ENCODE measurements around the gene ZNF618. TPM values are rescaled to one million over a fixed set of nuclear protein-coding genes. Genes with fewer than 3 reads are reported as not detected.
A peak's percentile ranks its signal among the peaks of the same experiment; 100 is the strongest.

Gene ZNF618
- total RNA-seq, 1 experiment from 2014 or later = 4.2 TPM

- H3K9me2 ChIP-seq (replicated peaks; ENCODE audit: low read length) = no peaks in the 10 kb centered on the region
- no peaks in the 10 kb centered on the region for H3K79me2 ChIP-seq (ENCODE audit: low read length)
- H3K9me3 ChIP-seq (ENCODE audit: low read length) = no peaks in the 10 kb centered on the region
- DNase-seq (no peak), ATAC-seq (no peak)
- TF ChIP-seq EZH2 (IDR thresholded peaks at IDR 0.05; ENCODE audit: low read length, unreplicated experiment) = no peak
- TF ChIP-seq EZH2phosphoT487 (IDR thresholded peaks at IDR 0.05; ENCODE audit: borderline replicate concordance, low read length) = no peak
- TF ChIP-seq CTCF (conservative IDR thresholded peaks at IDR 0.05; ENCODE audit: low read depth, low read length) = no peak
- H3K4me3 ChIP-seq (ENCODE audit: low read length) = no peak overlapping the region
- H3K4me1 ChIP-seq (ENCODE audit: insufficient read depth, low read length) = no peaks in the 10 kb centered on the region
- no peak overlapping the region for H3K4me2 ChIP-seq (ENCODE audit: low read length)
- no peaks in the 10 kb centered on the region for H3K36me3 ChIP-seq (ENCODE audit: low read depth, low read length)
- no TSS peak for BruUV-seq (replicated peaks)
- intact Hi-C loops (cut with micrococcal nuclease) = no loop called here
- H2AFZ ChIP-seq (ENCODE audit: low read length) = no peak overlapping the region
- no peaks in the 10 kb centered on the region for H3K27me3 ChIP-seq (ENCODE audit: low read length)
- CTCF ChIA-PET = no interaction called here
- POLR2A ChIA-PET (ENCODE audit: unreplicated experiment) = no interaction called here
- H3F3A ChIP-seq (ENCODE audit: low read length, unreplicated experiment) = no peaks in the 10 kb centered on the region
- H3K9ac ChIP-seq (ENCODE audit: low read length) = no peak overlapping the region
- no peak overlapping the region for H3K27ac ChIP-seq (ENCODE audit: low read length)
- no peaks in the 10 kb centered on the region for H4K20me1 ChIP-seq (ENCODE audit: low read length)
These were observed 100.8 kb downstream of the ZNF618 start for GRCh38 chr9:113976915-113977314.

- H3F3A ChIP-seq (ENCODE audit: low read length, unreplicated experiment) = no peaks in the 10 kb centered on the region
- ChIA-PET POLR2A (ENCODE audit: unreplicated experiment) (no interaction called here), CTCF (no interaction called here)
- no peaks in the 10 kb centered on the region for H4K20me1 ChIP-seq (ENCODE audit: low read length)
- H3K4me2 ChIP-seq (ENCODE audit: low read length) = no peak overlapping the region
- no peak for DNase-seq
- H3K27ac ChIP-seq (ENCODE audit: low read length) = no peak overlapping the region
- H3K36me3 ChIP-seq (ENCODE audit: low read depth, low read length) = no peaks in the 10 kb centered on the region
- no peaks in the 10 kb centered on the region for H3K79me2 ChIP-seq (ENCODE audit: low read length)
- no peak for ATAC-seq
- H2AFZ ChIP-seq (ENCODE audit: low read length) = no peak overlapping the region
- no peaks in the 10 kb centered on the region for H3K9me3 ChIP-seq (ENCODE audit: low read length)
- no peaks in the 10 kb centered on the region for H3K9me2 ChIP-seq (replicated peaks; ENCODE audit: low read length)
- TF ChIP-seq EZH2 (IDR thresholded peaks at IDR 0.05; ENCODE audit: low read length, unreplicated experiment) (no peak), CTCF (conservative IDR thresholded peaks at IDR 0.05; ENCODE audit: low read depth, low read length) (no peak), EZH2phosphoT487 (IDR thresholded peaks at IDR 0.05; ENCODE audit: borderline replicate concordance, low read length) (no peak)
- no peaks in the 10 kb centered on the region for H3K4me1 ChIP-seq (ENCODE audit: insufficient read depth, low read length)
- H3K9ac ChIP-seq (ENCODE audit: low read length) = no peak overlapping the region
- no peak overlapping the region for H3K4me3 ChIP-seq (ENCODE audit: low read length)
- BruUV-seq (replicated peaks) = no TSS peak
- no peaks in the 10 kb centered on the region for H3K27me3 ChIP-seq (ENCODE audit: low read length)
- intact Hi-C loops (cut with micrococcal nuclease) = no loop called here
These were observed 102.7 kb downstream of the ZNF618 start for GRCh38 chr9:113978725-113979342.

GRCh38 chr9:113979343-113980127 lies 103.4 kb downstream of the ZNF618 start:
- Histone ChIP-seq H3K27ac (ENCODE audit: low read length) (no peak overlapping the region), H3K27me3 (ENCODE audit: low read length) (no peaks in the 10 kb centered on the region), H2AFZ (ENCODE audit: low read length) (no peak overlapping the region), H3K9me3 (ENCODE audit: low read length) (no peaks in the 10 kb centered on the region), H3K4me3 (ENCODE audit: low read length) (no peak overlapping the region), H3K79me2 (ENCODE audit: low read length) (no peaks in the 10 kb centered on the region), H3F3A (ENCODE audit: low read length, unreplicated experiment) (no peaks in the 10 kb centered on the region), H3K4me1 (ENCODE audit: insufficient read depth, low read length) (no peaks in the 10 kb centered on the region), H4K20me1 (ENCODE audit: low read length) (no peaks in the 10 kb centered on the region), H3K9me2 (replicated peaks; ENCODE audit: low read length) (no peaks in the 10 kb centered on the region), H3K9ac (ENCODE audit: low read length) (no peak overlapping the region), H3K4me2 (ENCODE audit: low read length) (no peak overlapping the region), H3K36me3 (ENCODE audit: low read depth, low read length) (no peaks in the 10 kb centered on the region)
- ChIA-PET POLR2A (ENCODE audit: unreplicated experiment) (no interaction called here), CTCF (no interaction called here)
- TF ChIP-seq EZH2phosphoT487 (IDR thresholded peaks at IDR 0.05; ENCODE audit: borderline replicate concordance, low read length) (no peak), CTCF (conservative IDR thresholded peaks at IDR 0.05; ENCODE audit: low read depth, low read length) (no peak), EZH2 (IDR thresholded peaks at IDR 0.05; ENCODE audit: low read length, unreplicated experiment) (no peak)
- DNase-seq (peak; percentile 2), ATAC-seq (no peak)
- intact Hi-C loops (cut with micrococcal nuclease) = no loop called here
- no TSS peak for BruUV-seq (replicated peaks)

Data from PC-3 (cell line).